Measurements from ENCODE around the gene SRPK1.

SRPK1 gene

GRCh38 chr6:35962779-35963560, 42.1 kb upstream of the SRPK1 start:
- Histone ChIP-seq H3K4me3 (ENCODE audit: low read depth in 1 of 2, low read length in 1 of 2) (no peak overlapping the region), H3K4me1 (ENCODE audit: control insufficient read depth in 1 of 2, insufficient read depth in 1 of 2, low read depth in 1 of 2, low read length in 1 of 2) (no peaks in the 10 kb centered on the region), H3K36me3 (peaks cover 52% of the 10 kb centered on the region), H3K27me3 (no peaks in the 10 kb centered on the region), H3K27ac (no peak overlapping the region), H3K9me3 (no peaks in the 10 kb centered on the region)
- TF ChIP-seq CTCF (IDR thresholded peaks at IDR 0.05): no peak

- no peaks in the 10 kb centered on the region for H3K9me3 ChIP-seq
- no peak overlapping the region for H3K27ac ChIP-seq
- no peak overlapping the region for H3K4me3 ChIP-seq (ENCODE audit: low read depth in 1 of 2, low read length in 1 of 2)
- H3K4me1 ChIP-seq (ENCODE audit: control insufficient read depth in 1 of 2, insufficient read depth in 1 of 2, low read depth in 1 of 2, low read length in 1 of 2): no peaks in the 10 kb centered on the region
- peaks cover 51% of the 10 kb centered on the region for H3K36me3 ChIP-seq
- no peak for TF ChIP-seq CTCF (IDR thresholded peaks at IDR 0.05)
- H3K27me3 ChIP-seq: no peaks in the 10 kb centered on the region
Observed at GRCh38 chr6:35960187-35960586, 39.3 kb upstream of the SRPK1 start.

- TF ChIP-seq CTCF (IDR thresholded peaks at IDR 0.05): no peak
- H3K4me3 ChIP-seq (ENCODE audit: low read depth in 1 of 2, low read length in 1 of 2): no peak overlapping the region
- H3K36me3 ChIP-seq: peaks cover 77% of the 10 kb centered on the region
- no peaks in the 10 kb centered on the region for H3K9me3 ChIP-seq
- H3K27ac ChIP-seq: peak overlapping the region; percentile 15
- H3K4me1 ChIP-seq (ENCODE audit: control insufficient read depth in 1 of 2, insufficient read depth in 1 of 2, low read depth in 1 of 2, low read length in 1 of 2): no peaks in the 10 kb centered on the region
- no peaks in the 10 kb centered on the region for H3K27me3 ChIP-seq
Observed at GRCh38 chr6:35955970-35956369, 35.1 kb upstream of the SRPK1 start.

GRCh38 chr6:35955521-35955920, 34.6 kb upstream of the SRPK1 start:
- Histone ChIP-seq H3K36me3 (peaks cover 77% of the 10 kb centered on the region), H3K4me1 (ENCODE audit: control insufficient read depth in 1 of 2, insufficient read depth in 1 of 2, low read depth in 1 of 2, low read length in 1 of 2) (no peaks in the 10 kb centered on the region), H3K4me3 (ENCODE audit: low read depth in 1 of 2, low read length in 1 of 2) (no peak overlapping the region), H3K9me3 (no peaks in the 10 kb centered on the region), H3K27me3 (no peaks in the 10 kb centered on the region), H3K27ac (peak overlapping the region; percentile 15)
- TF ChIP-seq CTCF (IDR thresholded peaks at IDR 0.05): no peak

- Histone ChIP-seq H3K36me3 (peaks cover 77% of the 10 kb centered on the region), H3K9me3 (no peaks in the 10 kb centered on the region), H3K27me3 (no peaks in the 10 kb centered on the region), H3K4me1 (ENCODE audit: control insufficient read depth in 1 of 2, insufficient read depth in 1 of 2, low read depth in 1 of 2, low read length in 1 of 2) (no peaks in the 10 kb centered on the region), H3K4me3 (ENCODE audit: low read depth in 1 of 2, low read length in 1 of 2) (no peak overlapping the region), H3K27ac (no peak overlapping the region)
- no peak for TF ChIP-seq CTCF (IDR thresholded peaks at IDR 0.05)
Observed at GRCh38 chr6:35955071-35955470, 34.2 kb upstream of the SRPK1 start.

Data from neutrophil (primary cell).